Skeletal muscle tissue (tissue), 4 donors: ENCODE data around the gene SIAH1. TPM values are rescaled to one million over a fixed set of nuclear protein-coding genes. Genes with fewer than 3 reads are reported as not detected.
"Not testable (repeated sequence)": the region's sequence is repeated elsewhere in the genome, so short reads cannot be mapped to it uniquely, and the experiment has no call there.

Experiments
- H3K27ac ChIP-seq: one replicate; pipeline ENCODE4 v1.7.0; 2013; ENCODE audit warnings: mild to moderate bottlenecking, low read depth, low read length, inconsistent platforms
- H3K27me3 ChIP-seq, 3 donors: one replicate each; pipeline ENCODE4 v1.7.0; 2013; ENCODE audit warnings: low read length in 3 of 3; ENCODE audit not compliant: control insufficient read depth in 3 of 3, insufficient read depth in 3 of 3
- H3K36me3 ChIP-seq, 3 donors: one replicate each; pipeline ENCODE4 v1.7.0; 2013; ENCODE audit warnings: low read length in 3 of 3; ENCODE audit not compliant: control insufficient read depth in 3 of 3, insufficient read depth in 3 of 3
- H3K4me1 ChIP-seq, 3 donors: one replicate each; pipeline ENCODE4 v1.7.0; 2013; ENCODE audit warnings: low read length in 3 of 3, mild to moderate bottlenecking in 3 of 3; ENCODE audit not compliant: control insufficient read depth in 3 of 3, insufficient read depth in 3 of 3
- H3K4me3 ChIP-seq, 3 donors: one replicate each; pipeline ENCODE4 v1.7.0; 2013; ENCODE audit warnings: low read length in 3 of 3
- H3K9ac ChIP-seq, 3 donors: one replicate each; pipeline ENCODE4 v1.7.0; 2013; ENCODE audit warnings: low read length in 3 of 3, mild to moderate bottlenecking in 3 of 3, moderate library complexity in 2 of 3, low read depth in 1 of 3
- H3K9me3 ChIP-seq, 3 donors: one replicate each; pipeline ENCODE4 v1.7.0; 2013; ENCODE audit warnings: low read length in 3 of 3; ENCODE audit not compliant: control insufficient read depth in 3 of 3
- total RNA-seq: library from RNA; depleted of rRNA; stranded (reverse); fragments of >200 nt; gene quantifications from one replicate; pipeline ENCODE4 v1.2.3, GENCODE V29; 2014
- donor health status: Osteomylitis.

SIAH1 gene
- total RNA-seq, 1 donor from 2014 or later: 53.8 TPM

- Histone ChIP-seq H3K4me1 (peaks cover 15 to 26% (median 18%) of the 10 kb centered on the region in 3 donors), H3K9ac (no peak overlapping the region), H3K4me3 (no peak overlapping the region), H3K27me3 (no peaks in the 10 kb centered on the region), H3K9me3 (no peaks in the 10 kb centered on the region), H3K27ac (peak overlapping the region; percentile 29), H3K36me3 (peaks cover 3 to 20% (median 14%) of the 10 kb centered on the region in 3 donors)
Measured at GRCh38 chr16:48354877-48355855, 30.0 kb downstream of the SIAH1 start.

- H3K27me3 ChIP-seq, H3K27ac ChIP-seq, H3K9ac ChIP-seq, H3K4me3 ChIP-seq, H3K9me3 ChIP-seq: not testable (repeated sequence)
- Histone ChIP-seq H3K36me3 (peaks cover 3 to 21% (median 14%) of the 10 kb centered on the region in 3 donors), H3K4me1 (peaks cover 13 to 22% (median 18%) of the 10 kb centered on the region in 3 donors)
Measured at GRCh38 chr16:48354385-48354784, 30.8 kb downstream of the SIAH1 start.

GRCh38 chr16:48353565-48354163 is 31.5 kb downstream of the SIAH1 start:
- peaks cover 13 to 22% (median 18%) of the 10 kb centered on the region in 3 donors for H3K4me1 ChIP-seq
- no peaks in the 10 kb centered on the region for H3K9me3 ChIP-seq
- H3K4me3 ChIP-seq: no peak overlapping the region
- no peak overlapping the region for H3K9ac ChIP-seq
- H3K27me3 ChIP-seq: no peaks in the 10 kb centered on the region
- peaks cover 3 to 23% (median 14%) of the 10 kb centered on the region in 3 donors for H3K36me3 ChIP-seq
- H3K27ac ChIP-seq: peak overlapping the region; percentile 78

- Histone ChIP-seq H3K4me3 (no peak overlapping the region), H3K27me3 (no peaks in the 10 kb centered on the region), H3K36me3 (peaks cover 3 to 28% (median 14%) of the 10 kb centered on the region in 3 donors), H3K27ac (peak overlapping the region; percentile 78), H3K9ac (no peak overlapping the region), H3K9me3 (no peaks in the 10 kb centered on the region), H3K4me1 (peaks cover 13 to 19% (median 18%) of the 10 kb centered on the region in 3 donors)
Measured at GRCh38 chr16:48352648-48353390, 32.4 kb downstream of the SIAH1 start.

GRCh38 chr16:48350736-48351135 is 34.5 kb downstream of the SIAH1 start:
- no peaks in the 10 kb centered on the region for H3K27me3 ChIP-seq
- H3K9ac ChIP-seq: no peak overlapping the region
- H3K4me1 ChIP-seq: peaks cover 13 to 16% (median 14%) of the 10 kb centered on the region in 3 donors
- no peak overlapping the region for H3K27ac ChIP-seq
- peaks cover 3 to 34% (median 21%) of the 10 kb centered on the region in 3 donors for H3K36me3 ChIP-seq
- H3K4me3 ChIP-seq: no peak overlapping the region
- H3K9me3 ChIP-seq: no peaks in the 10 kb centered on the region

GRCh38 chr16:48347980-48348379 is 37.2 kb downstream of the SIAH1 start:
- Histone ChIP-seq H3K36me3 (peaks cover 3 to 33% (median 22%) of the 10 kb centered on the region in 3 donors), H3K9me3 (no peaks in the 10 kb centered on the region), H3K27ac (no peak overlapping the region)

GRCh38 chr16:48347191-48347865 is 37.9 kb downstream of the SIAH1 start:
- Histone ChIP-seq H3K27me3 (no peaks in the 10 kb centered on the region), H3K4me1 (peaks cover 0 to 2% (median 0%) of the 10 kb centered on the region in 3 donors), H3K9ac (no peak overlapping the region), H3K4me3 (no peak overlapping the region), H3K36me3 (peaks cover 3 to 34% (median 25%) of the 10 kb centered on the region in 3 donors), H3K9me3 (no peaks in the 10 kb centered on the region), H3K27ac (no peak overlapping the region)

More at GRCh38 chr16:48347980-48348379, 37.2 kb downstream of the SIAH1 start:
- H3K4me3 ChIP-seq: no peak overlapping the region
- H3K4me1 ChIP-seq: peaks cover 4 to 8% (median 6%) of the 10 kb centered on the region in 3 donors
- H3K9ac ChIP-seq: no peak overlapping the region
- H3K27me3 ChIP-seq: no peaks in the 10 kb centered on the region

- Histone ChIP-seq H3K4me1 (no peaks in the 10 kb centered on the region), H3K27ac (no peak overlapping the region), H3K36me3 (peaks cover 0 to 16% (median 9%) of the 10 kb centered on the region in 3 donors), H3K9ac (no peak overlapping the region), H3K27me3 (no peaks in the 10 kb centered on the region), H3K4me3 (no peak overlapping the region), H3K9me3 (no peaks in the 10 kb centered on the region)
Measured at GRCh38 chr16:48342591-48342990, 42.6 kb downstream of the SIAH1 start.

- Histone ChIP-seq H3K4me3 (no peak overlapping the region), H3K4me1 (no peaks in the 10 kb centered on the region), H3K36me3 (peaks cover 2 to 11% (median 10%) of the 10 kb centered on the region in 3 donors), H3K27me3 (no peaks in the 10 kb centered on the region), H3K27ac (no peak overlapping the region), H3K9ac (no peak overlapping the region), H3K9me3 (no peaks in the 10 kb centered on the region)
Measured at GRCh38 chr16:48340054-48340453, 45.2 kb downstream of the SIAH1 start.
